GM19463 (cell line): ENCODE measurements around the gene MAT2B.

Source experiments
- ATAC-seq: cut with Tn5 transposase; IDR thresholded peaks from one replicate; pipeline ENCODE4 v1.9.1; 2021; ENCODE audit warnings: mild to moderate bottlenecking, moderate library complexity; ENCODE audit not compliant: unreplicated experiment

The MAT2B gene

GRCh38 chr5:163548649-163549048 lies 43.2 kb downstream of the MAT2B start:
- ATAC-seq = no peak

- ATAC-seq = no peak
Measured at GRCh38 chr5:163551156-163551555, 45.7 kb downstream of the MAT2B start.

GRCh38 chr5:163552536-163552935 lies 47.1 kb downstream of the MAT2B start:
- no peak for ATAC-seq

GRCh38 chr5:163561339-163561738 lies 55.9 kb downstream of the MAT2B start:
- ATAC-seq = no peak

- no peak for ATAC-seq
Measured at GRCh38 chr5:163562071-163562470, 56.7 kb downstream of the MAT2B start.

GRCh38 chr5:163563112-163563511 lies 57.7 kb downstream of the MAT2B start:
- no peak for ATAC-seq

GRCh38 chr5:163563880-163564279 lies 58.5 kb downstream of the MAT2B start:
- no peak for ATAC-seq

- no peak for ATAC-seq
Measured at GRCh38 chr5:163564321-163564938, 59.0 kb downstream of the MAT2B start.

- ATAC-seq = peak; percentile 2
Measured at GRCh38 chr5:163565492-163565891, 60.1 kb downstream of the MAT2B start.

- ATAC-seq = peak; percentile 81
Measured at GRCh38 chr5:163565931-163566608, 60.7 kb downstream of the MAT2B start.

- ATAC-seq = no peak
Measured at GRCh38 chr5:163566678-163567077, 61.3 kb downstream of the MAT2B start.

- ATAC-seq = no peak
Measured at GRCh38 chr5:163567811-163568210, 62.4 kb downstream of the MAT2B start.
